NCI-H1436 (cell line): ENCODE results near the gene EGR1.
"Not testable (repeated sequence)": the region's sequence is repeated elsewhere in the genome, so short reads cannot be mapped to it uniquely, and the experiment has no call there.

ENCODE experiments used
- DNase-seq: peaks from one replicate; lab custom pipeline; 2025; lab: John Stamatoyannopoulos, UW

The EGR1 gene

GRCh38 chr5:138507485-138507884 is 42.2 kb downstream of the EGR1 start:
- DNase-seq: not testable (repeated sequence)

DNA sequence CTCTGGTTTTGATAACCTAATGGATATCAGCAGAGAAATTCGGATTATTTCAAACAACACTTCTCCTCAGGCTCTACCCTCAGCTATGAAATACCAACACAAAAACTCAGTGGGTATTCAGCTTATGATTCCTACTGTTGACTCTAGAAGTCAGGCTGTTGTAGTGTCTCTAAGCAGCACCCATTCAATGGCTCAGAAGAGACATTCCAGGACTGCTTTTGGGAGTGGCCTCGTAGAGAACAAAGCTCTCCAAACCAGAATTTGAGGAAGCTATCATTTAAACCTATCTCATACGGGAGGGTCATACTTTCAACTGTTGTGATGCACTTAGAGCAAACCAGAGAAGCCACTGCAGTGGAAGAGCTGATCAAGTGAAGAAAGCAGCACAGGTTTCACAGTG is 43.7 kb downstream of the EGR1 start:
- DNase-seq: no peak

DNA sequence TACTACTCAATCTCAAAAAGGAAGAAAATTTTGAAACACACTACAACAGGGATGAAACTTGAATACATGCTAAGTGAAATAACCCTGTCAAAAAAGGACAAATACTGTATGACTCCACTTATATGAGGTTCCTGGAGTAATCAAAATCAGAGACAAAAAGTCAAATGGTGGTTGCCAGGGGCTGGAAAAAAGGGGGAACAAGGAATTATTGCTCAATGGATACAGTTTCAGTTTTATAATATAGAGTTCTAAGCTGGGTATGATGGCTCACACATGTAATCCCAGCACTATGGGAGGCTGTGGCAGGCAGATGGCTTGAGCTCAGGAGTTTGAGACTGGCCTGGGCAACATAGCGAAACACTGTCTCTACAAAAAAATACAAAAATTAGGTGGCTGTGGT is 48.7 kb downstream of the EGR1 start:
- DNase-seq: no peak

- no peak for DNase-seq
Measured at GRCh38 chr5:138515556-138516245, 50.4 kb downstream of the EGR1 start.

- DNase-seq: no peak
Measured at GRCh38 chr5:138517437-138517836, 52.2 kb downstream of the EGR1 start.
